Neural crest cell (in vitro differentiated cells): Measurements from ENCODE around the gene TP53. TPM values are rescaled to one million over a fixed set of nuclear protein-coding genes. Genes with fewer than 3 reads are reported as not detected.

Experiments used
- DNase-seq: peaks from one replicate; pipeline ENCODE4 v3.0.0; 2021; ENCODE audit warnings: low read depth, mixed read lengths, low spot score
- H3K27ac Mint-ChIP-seq: one replicate; pipeline ENCODE4 v1.8.0; 2021; ENCODE audit warnings: mild to moderate bottlenecking, mixed read lengths; ENCODE audit not compliant: unreplicated experiment
- H3K27me3 Mint-ChIP-seq: 2 replicates; pipeline ENCODE4 v1.8.0; 2021; ENCODE audit warnings: low read depth, mild to moderate bottlenecking, mixed read lengths
- H3K36me3 Mint-ChIP-seq: 2 replicates; pipeline ENCODE4 v1.8.0; 2021; ENCODE audit warnings: low read depth, mild to moderate bottlenecking, mixed read lengths
- H3K4me1 Mint-ChIP-seq: 2 replicates; pipeline ENCODE4 v1.8.0; 2021; ENCODE audit warnings: mixed read lengths
- H3K4me3 Mint-ChIP-seq: one replicate; pipeline ENCODE4 v1.8.0; 2021; ENCODE audit warnings: mild to moderate bottlenecking, mixed read lengths
- H3K9me3 Mint-ChIP-seq: 2 replicates; pipeline ENCODE4 v1.8.0; 2021; ENCODE audit warnings: mixed read lengths
- total RNA-seq: library from RNA; stranded (reverse); gene quantifications from 2 replicates; pipeline ENCODE4 v1.2.1, GENCODE V29; 2021
- TF ChIP-seq, protein P1 (sequence below): fragments of 200-600 bp; sonication (generic); conservative IDR thresholded peaks from 2 replicates; pipeline ENCODE4 v1.5.0; 2021; ENCODE audit warnings: antibody characterized with exemption, mild to moderate bottlenecking

The TP53 gene
- total RNA-seq, 1 donor from 2014 or later: 135 TPM

DNA sequence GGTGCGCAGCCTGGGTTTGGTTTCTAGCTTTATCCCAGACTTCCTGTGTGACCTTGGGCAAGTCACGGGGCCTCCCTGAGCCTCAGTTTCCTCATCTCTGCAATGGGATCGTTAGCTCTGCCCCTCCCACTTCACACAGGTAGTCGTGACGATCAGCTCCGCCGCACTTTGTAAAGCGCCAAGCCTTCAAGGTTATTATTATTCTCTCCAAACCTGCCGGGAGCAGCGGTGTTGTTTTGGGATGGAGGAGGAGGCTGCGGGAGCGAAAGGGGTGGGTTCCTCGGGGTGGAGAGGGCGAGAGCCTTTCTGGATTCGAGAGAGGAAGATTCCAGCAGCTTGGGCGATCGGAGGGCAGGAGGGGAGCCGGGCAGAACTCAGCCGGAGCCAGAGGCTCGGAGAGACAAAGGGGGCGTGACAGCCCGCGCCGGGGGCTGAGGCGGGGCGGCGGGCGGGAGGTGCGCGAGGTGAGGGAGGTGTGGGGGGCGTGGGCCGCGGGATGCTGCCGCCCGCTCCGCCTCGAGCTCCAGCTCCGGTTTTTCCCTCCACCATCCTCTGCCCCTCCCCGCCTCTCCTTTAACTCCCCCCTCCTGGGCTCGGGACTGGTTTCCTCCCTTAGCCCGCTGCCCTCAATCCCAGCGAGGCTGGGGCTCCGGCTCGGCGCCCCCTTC, 17.4 kb upstream of the TP53 start, which contains the start of gene EFNB3:
EFNB3 (plus strand) TSS at position 602 of the 668 bp plus-strand sequence. CDS start 397 bp downstream, outside the sequence.
- Mint-ChIP-seq H3K36me3 (peaks cover 2% of the 10 kb centered on the region), H3K4me1 (peaks cover 41% of the 10 kb centered on the region), H3K9me3 (no peaks in the 10 kb centered on the region), H3K27me3 (peaks cover 15% of the 10 kb centered on the region), H3K4me3 (peak within 1 kb of the TSS; percentile 94), H3K27ac (peak within 1 kb of the TSS; percentile 96)
- no peak for DNase-seq
- TF ChIP-seq, protein P1, sequence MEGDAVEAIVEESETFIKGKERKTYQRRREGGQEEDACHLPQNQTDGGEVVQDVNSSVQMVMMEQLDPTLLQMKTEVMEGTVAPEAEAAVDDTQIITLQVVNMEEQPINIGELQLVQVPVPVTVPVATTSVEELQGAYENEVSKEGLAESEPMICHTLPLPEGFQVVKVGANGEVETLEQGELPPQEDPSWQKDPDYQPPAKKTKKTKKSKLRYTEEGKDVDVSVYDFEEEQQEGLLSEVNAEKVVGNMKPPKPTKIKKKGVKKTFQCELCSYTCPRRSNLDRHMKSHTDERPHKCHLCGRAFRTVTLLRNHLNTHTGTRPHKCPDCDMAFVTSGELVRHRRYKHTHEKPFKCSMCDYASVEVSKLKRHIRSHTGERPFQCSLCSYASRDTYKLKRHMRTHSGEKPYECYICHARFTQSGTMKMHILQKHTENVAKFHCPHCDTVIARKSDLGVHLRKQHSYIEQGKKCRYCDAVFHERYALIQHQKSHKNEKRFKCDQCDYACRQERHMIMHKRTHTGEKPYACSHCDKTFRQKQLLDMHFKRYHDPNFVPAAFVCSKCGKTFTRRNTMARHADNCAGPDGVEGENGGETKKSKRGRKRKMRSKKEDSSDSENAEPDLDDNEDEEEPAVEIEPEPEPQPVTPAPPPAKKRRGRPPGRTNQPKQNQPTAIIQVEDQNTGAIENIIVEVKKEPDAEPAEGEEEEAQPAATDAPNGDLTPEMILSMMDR: no peak

DNA sequence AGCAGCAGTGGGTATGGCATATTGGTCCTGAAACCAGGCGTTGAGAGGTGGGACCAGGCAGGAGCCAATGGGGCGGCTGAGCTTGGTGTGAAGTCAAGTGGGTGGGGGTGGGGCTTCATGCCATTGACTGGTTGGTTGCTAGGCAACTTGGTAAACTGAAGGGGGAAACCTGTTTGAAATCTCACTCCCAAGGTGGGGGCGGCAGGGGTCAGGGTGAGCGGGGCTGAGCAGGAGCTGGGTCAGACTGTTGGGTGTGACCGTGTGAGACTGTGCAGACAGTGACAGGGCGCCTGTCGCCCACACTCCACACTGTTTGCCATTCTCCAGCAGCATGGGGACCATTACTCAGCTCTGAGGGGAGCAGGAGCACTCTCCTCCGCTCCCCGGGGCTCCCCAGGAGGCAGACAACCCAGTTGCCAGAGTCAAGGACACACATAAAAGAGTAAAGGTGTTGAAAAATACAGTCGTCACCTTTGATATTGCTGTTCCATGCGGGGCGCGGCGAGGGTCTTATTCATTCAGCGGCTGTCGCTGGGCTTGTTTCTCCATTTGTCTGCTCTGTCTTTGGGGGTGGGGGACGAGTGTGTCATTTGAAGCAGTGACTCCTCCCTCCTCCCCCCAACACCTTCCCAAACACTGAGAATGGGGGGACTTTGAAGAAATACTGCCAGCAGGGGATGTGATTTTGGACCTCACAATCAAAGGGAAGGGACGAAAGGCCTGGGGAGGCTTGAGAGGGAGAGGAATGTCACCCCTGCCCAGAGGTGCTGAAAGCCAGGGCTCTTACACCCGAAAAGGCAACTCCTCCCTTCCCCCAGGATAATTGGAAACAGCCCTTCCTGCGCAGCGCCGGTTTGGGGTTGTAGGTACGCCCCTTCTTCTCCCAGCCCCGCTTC, 16.5 kb upstream of the TP53 start:
- H3K4me3 Mint-ChIP-seq: peak overlapping the region; percentile 87
- H3K9me3 Mint-ChIP-seq: no peaks in the 10 kb centered on the region
- DNase-seq: no peak
- TF ChIP-seq, protein P1: no peak
- H3K4me1 Mint-ChIP-seq: peaks cover 41% of the 10 kb centered on the region
- peak overlapping the region; percentile 96 for H3K27ac Mint-ChIP-seq
- peaks cover 15% of the 10 kb centered on the region for H3K27me3 Mint-ChIP-seq
- peaks cover 2% of the 10 kb centered on the region for H3K36me3 Mint-ChIP-seq

DNA sequence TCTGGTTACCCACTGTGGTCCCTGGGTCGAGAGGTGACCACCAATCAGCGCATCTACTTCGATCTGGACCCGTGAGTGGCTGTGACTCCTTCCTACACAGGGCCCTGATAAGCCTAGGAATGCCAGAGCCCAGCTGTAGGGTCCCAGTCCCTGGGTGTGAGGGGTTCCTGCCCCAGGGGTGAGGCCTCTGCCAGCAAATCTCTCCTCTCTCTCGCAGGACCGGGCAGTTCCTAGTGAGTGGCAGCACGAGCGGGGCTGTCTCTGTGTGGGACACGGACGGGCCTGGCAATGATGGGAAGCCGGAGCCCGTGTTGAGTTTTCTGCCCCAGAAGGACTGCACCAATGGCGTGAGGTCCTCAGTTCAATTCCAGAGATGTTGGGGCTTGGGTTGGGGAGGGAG, 15.5 kb upstream of the TP53 start:
- H3K27ac Mint-ChIP-seq: peak overlapping the region; percentile 96
- DNase-seq: no peak
- H3K27me3 Mint-ChIP-seq: peaks cover 15% of the 10 kb centered on the region
- peaks cover 41% of the 10 kb centered on the region for H3K4me1 Mint-ChIP-seq
- H3K36me3 Mint-ChIP-seq: peaks cover 5% of the 10 kb centered on the region
- H3K4me3 Mint-ChIP-seq: no peak overlapping the region
- TF ChIP-seq, protein P1: no peak
- no peaks in the 10 kb centered on the region for H3K9me3 Mint-ChIP-seq

DNA sequence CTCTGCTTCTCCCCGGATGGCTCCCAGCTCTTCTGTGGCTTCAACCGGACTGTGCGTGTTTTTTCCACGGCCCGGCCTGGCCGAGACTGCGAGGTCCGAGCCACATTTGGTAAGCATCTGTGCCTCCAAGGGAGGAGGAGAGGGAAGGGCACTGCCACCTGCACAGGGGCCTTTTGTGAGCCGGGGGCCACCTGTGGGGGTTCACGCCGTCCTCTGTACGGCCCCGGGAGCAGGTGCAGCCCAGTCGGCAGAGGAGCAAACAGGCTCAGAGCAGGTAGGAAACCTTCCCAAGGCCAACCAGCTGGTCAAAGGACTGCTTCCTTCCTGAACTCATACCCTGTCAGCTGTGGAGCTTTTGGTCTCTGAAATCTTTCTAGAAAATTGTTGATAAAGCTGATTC, 14.4 kb upstream of the TP53 start:
- H3K9me3 Mint-ChIP-seq: no peaks in the 10 kb centered on the region

DNA sequence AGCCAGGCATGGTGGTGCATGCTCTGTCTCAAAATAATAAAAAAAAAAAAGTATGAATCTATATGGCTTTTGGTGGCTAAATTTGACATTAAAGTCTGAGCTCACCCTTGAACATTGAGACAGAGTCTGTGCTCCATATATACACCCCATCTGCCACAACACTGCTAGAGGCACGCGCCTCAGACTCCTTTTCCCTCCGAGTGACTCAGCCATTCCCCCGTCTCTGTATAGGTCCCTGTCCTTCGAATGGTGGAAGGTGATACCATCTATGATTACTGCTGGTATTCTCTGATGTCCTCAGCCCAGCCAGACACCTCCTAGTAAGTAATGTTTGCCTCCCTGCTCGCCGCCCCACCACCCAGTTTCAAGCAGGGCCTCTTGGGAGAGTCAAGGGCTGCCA, 13.2 kb upstream of the TP53 start:
- TF ChIP-seq, protein P1: no peak
- Mint-ChIP-seq H3K36me3 (peaks cover 13% of the 10 kb centered on the region), H3K4me3 (no peak overlapping the region), H3K9me3 (no peaks in the 10 kb centered on the region), H3K27me3 (peaks cover 7% of the 10 kb centered on the region), H3K27ac (peak overlapping the region; percentile 62), H3K4me1 (peaks cover 21% of the 10 kb centered on the region)
- DNase-seq: no peak

More for the DNA sequence above, 14.4 kb upstream of the TP53 start:
- no peak for DNase-seq
- H3K4me3 Mint-ChIP-seq: peak overlapping the region; percentile 50
- H3K27ac Mint-ChIP-seq: peak overlapping the region; percentile 67
- H3K4me1 Mint-ChIP-seq: peaks cover 33% of the 10 kb centered on the region
- TF ChIP-seq, protein P1: no peak
- H3K27me3 Mint-ChIP-seq: peaks cover 15% of the 10 kb centered on the region
- peaks cover 5% of the 10 kb centered on the region for H3K36me3 Mint-ChIP-seq
